ENCODE data around the gene KRT17.

DNA sequence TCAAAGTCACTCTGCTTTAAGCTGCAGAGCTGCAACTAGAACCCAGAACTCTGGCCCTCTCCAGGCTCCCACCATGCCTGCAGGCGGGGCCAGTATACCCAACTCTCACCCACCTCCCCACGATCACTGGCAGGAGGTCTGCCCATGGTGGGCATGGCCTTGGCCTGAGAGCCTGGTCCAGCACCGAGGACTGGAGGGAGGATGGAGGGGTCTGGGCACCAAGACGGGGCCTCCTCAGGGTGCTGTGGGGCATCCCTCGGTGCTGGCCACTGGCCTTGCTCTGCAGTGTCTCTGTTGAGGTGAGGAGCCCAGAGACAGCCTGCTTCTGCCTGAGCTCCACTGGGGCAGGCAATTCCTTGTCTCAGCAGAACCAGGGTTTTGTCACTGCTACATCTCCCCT is 10.3 kb downstream of the KRT17 start:
- TF ChIP-seq, protein P1, sequence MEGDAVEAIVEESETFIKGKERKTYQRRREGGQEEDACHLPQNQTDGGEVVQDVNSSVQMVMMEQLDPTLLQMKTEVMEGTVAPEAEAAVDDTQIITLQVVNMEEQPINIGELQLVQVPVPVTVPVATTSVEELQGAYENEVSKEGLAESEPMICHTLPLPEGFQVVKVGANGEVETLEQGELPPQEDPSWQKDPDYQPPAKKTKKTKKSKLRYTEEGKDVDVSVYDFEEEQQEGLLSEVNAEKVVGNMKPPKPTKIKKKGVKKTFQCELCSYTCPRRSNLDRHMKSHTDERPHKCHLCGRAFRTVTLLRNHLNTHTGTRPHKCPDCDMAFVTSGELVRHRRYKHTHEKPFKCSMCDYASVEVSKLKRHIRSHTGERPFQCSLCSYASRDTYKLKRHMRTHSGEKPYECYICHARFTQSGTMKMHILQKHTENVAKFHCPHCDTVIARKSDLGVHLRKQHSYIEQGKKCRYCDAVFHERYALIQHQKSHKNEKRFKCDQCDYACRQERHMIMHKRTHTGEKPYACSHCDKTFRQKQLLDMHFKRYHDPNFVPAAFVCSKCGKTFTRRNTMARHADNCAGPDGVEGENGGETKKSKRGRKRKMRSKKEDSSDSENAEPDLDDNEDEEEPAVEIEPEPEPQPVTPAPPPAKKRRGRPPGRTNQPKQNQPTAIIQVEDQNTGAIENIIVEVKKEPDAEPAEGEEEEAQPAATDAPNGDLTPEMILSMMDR (conservative IDR thresholded peaks at IDR 0.05): no peak
- TF ChIP-seq EZH2 (IDR thresholded peaks at IDR 0.05; ENCODE audit: low read depth): no peak

Measured in PC-9 (cell line).